NOMO-1 (cell line): ENCODE results near the gene ARHGAP40.
"Not testable (repeated sequence)": the region's sequence is repeated elsewhere in the genome, so short reads cannot be mapped to it uniquely, and the experiment has no call there.

Experiments used
- DNase-seq, 2 experiments: peaks; one replicate each; lab custom pipeline; 2025; ENCODE audit not compliant: unreplicated experiment in 2 of 2; lab: John Stamatoyannopoulos, UW

The ARHGAP40 gene

GRCh38 chr20:38586181-38586525, 15.5 kb upstream of the ARHGAP40 start:
- no peak for DNase-seq

- DNase-seq = no peak
These were observed 13.3 kb upstream of the ARHGAP40 start for GRCh38 chr20:38588303-38588702.

DNA sequence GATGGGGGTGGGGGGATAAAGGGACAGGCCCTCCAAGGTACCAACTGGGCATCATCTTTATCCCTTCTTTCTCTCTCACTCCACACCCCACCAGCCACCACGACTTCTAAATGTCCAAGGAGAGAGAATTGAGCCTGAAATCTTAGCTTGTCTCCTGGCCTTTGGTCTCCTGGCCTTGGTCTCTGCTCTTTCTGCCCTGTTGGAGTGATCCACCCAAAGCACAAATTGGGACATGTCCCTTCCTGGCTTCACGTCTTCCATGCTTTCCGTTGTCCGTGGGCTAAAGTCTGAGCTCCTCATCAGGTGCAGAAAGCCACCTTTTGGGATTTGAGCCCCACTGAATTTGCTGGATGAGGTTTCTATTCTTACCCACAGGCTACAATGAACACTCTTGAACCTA, 12.3 kb upstream of the ARHGAP40 start:
- no peak for DNase-seq

DNA sequence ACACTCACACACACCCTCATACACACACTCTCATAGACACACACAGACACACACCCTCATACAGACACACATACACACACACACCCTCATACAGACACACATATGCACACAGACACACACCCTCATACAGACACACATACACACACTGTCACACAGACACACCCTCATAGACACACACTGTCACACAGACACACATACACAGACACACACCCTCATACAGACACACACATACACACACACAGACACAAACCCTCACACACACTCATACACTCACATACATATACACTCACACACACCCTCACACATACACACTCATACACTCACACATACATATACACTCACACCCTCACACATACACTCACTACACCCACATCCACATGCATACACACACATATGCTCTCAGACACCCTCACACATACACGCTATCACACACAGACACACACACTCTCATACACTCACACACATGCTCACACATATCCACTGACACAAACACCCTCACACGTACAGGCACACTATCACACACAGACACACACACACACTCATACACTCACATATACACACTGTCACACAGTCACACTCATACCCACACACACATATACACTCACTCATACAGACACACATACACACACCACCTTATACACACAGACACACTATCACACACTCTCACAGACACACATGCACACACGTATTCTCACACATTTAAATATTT, 11.5 kb upstream of the ARHGAP40 start:
- no peak for DNase-seq

DNA sequence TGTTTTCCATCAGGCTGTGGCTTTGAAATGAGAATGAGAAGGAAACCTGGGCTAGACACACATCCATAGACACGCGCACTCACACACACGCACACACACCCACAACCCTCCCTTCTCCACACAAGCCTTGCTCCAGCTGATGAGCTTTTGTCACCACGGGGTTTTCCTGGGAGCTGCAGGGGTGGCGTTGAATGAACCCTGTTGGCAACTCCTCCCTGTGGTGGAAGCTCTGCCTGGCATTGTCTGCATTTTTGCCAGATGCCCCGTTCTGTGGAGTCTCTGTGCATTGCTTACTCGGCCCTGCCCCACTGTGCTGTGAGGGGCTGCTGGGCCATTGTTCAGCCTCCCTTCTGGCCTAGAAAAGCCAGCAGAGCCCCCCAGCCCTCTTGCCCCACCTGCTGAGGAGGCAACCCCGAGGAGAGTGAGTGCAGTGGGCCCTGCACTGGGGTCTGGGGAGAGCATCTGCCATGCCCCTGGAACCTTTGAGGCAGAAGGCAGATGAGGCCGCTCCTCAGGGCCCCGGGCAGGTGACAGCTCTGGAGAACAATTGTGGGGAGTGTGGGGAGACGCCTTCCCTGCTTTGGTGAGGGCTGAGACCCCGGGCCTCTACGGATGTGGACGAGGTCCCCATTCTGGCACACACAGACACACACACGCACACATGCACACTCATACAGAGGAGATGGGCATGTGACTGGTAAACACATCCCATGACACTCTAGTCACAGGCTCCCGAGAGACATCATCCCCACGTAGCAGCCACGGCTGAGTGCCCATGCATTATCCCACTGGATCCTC, 10.7 kb upstream of the ARHGAP40 start:
- no peak for DNase-seq

DNA sequence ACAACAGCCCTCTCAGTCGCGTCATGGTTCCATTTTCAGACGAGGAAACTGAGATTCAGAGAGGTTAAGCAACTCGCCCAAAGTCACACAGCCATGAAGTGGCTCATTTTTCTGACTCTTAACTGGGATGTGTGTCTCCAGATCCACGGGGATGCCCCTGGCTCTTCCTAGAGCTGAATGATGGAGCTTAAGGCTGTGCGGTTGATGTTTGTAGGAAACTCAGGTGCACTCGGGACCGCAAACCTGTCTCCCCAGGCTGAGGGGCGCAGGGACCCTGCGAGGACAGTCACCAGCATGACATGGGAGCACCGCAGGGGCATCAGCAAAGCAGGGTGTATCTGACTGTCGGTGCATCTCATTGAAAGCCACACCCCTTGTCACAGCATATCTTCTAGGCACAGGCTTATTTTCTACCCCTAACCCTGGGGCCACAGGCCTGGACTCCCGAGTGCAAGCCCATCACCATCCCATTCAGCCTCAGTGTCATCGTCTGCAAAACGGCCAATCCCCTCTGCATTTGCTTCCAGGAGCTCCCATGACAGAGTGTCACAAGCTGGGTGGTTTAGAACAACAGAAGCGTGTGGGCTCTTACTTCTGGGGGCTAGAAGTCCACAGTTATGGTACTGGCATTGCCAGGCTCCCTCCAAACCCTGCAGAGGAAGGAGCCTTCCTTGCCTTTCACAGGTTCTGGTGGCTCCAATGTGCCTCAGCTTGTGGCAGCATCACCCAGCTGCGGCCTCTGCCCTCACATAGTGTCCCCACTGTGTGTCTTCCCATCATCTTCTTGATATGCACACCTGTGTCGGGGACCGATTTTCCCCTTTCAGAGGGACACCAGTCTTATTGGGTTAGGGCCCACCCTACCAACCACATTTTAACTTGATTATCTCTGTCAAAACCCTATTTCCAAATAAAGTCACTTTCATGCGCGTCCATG, 9.9 kb upstream of the ARHGAP40 start:
- DNase-seq = no peak

DNA sequence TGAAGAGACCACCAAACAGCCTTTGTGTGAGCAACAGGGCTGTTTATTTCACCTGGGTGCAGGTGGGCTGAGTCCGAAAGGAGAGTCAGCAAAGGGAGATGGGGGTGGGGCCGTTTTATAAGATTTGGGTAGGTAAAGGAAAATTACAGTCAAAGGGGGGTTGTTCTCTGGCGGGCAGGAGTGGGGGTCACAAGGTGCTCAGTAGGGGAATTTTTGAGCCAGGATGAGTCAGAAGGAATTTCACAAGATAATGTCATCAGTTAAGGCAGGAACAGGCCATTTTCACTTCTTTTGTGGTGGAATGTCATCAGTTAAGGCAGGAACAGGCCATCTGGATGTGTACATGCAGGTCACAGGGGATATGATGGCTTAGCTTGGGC, 9.2 kb upstream of the ARHGAP40 start:
- DNase-seq = not testable (repeated sequence)

- DNase-seq = not testable (repeated sequence)
These were observed 7.3 kb upstream of the ARHGAP40 start for GRCh38 chr20:38594281-38594680.

GRCh38 chr20:38595886-38596285, 5.7 kb upstream of the ARHGAP40 start:
- DNase-seq = not testable (repeated sequence)

DNA sequence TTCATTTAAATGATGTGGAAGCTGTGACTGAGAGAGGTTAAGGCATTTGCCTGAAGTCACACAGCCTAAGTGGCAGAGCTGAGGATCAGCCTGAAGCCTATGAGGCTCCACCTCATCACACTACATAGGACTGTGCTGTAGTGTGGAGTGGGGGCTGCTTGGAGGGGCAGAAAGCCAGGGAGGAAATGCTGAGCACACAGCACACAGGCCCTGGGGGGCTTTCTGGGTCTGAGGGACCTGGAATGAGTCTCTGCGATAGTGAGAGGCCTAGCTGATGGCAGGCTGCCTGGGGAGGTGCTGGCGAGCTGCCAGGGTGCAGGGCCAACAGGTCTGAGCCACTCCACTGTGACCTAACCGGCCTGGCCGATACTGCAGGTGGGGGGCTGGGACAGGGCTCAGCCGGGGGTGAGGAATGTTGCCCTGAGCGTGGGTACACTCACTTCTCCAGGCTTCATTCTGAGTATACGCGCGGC, 2.2 kb upstream of the ARHGAP40 start:
- no peak for DNase-seq

- no peak for DNase-seq
These were observed 1.6 kb upstream of the ARHGAP40 start for GRCh38 chr20:38600057-38600456.

- no peak for DNase-seq
These were observed 574 bp downstream of the ARHGAP40 start for GRCh38 chr20:38602185-38602581.

- DNase-seq = no peak
These were observed 1.7 kb downstream of the ARHGAP40 start for GRCh38 chr20:38603286-38603685.

DNA sequence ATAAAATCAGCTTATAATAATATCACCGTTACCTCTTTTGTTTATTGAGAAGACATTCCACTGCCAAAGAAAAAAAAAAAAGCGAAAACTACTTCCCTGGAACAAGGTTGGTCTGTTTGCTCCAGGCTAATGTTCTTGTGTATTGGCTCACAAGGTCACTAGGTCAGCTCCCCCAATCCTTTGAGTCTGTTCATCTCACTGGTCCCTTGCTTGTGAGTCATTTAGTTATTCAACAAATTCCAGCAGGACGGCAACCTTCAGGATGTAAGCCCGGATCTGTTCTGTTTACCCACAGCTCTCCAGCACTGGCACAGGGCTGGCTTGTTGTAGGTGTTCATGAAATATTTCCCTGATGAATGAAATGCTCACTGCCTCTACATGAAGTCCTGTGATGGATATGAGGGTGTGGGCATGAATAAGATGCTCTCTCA, 3.3 kb downstream of the ARHGAP40 start:
- DNase-seq = no peak

DNA sequence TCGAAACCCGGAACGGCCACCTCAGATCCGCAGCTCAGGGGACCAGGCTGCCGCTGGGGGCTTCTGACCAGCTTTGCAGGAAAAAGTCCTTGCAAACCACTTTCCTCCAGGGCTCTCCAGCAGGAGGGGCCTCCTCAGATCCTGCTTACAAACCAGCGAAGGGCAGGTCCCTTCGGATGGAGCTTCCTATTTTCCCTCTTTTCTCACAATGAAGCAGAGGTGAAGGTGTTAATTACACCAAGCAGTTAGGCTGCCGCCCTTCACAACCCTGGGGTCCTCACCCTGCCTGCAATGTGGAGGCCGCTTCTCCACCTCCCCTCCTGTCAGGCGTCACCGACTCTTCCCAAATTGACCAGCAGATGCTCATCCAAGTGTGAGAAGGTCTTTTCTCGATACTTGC, 5.7 kb downstream of the ARHGAP40 start:
- DNase-seq = no peak

GRCh38 chr20:38608188-38608587, 6.6 kb downstream of the ARHGAP40 start:
- DNase-seq = no peak

DNA sequence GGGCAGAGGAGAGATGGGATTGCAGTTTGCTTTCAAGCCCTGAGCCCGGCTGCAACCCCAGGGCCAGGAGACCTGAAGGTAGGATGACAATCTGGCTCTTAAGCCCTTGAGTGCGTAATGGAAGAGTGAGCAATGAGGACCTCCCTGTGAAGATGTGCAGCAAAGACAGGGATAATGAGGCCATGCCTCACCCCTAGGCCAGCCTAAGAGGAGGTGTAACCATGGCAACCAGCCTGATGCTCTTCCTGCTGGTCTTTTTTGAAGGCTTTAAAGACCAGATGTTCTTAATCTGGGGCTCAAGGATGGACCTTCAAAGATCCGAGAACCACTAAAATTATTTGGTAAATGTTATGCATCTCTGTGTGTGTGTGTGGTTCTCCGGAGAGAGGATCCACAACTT, 8.2 kb downstream of the ARHGAP40 start:
- no peak for DNase-seq

DNA sequence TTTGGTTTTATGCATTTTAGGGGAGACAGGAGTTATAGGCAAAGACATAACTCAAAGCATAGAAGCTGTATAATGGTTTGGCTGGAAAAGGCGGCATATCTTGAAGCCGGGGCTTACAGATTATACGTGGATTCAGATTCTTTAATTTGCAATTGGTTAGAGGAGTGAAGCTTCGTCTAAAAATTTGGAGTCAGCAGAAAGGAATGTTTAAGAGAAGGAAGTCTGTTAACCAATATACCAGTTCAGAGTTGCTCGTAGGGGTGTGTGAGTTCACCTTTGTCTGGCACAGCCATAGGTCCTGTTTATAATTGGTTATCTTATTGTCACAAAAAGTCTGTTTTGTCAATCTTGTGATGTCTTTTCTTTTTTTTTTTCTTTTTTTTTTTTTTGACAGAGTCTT, 8.9 kb downstream of the ARHGAP40 start:
- DNase-seq = no peak

GRCh38 chr20:38612751-38613515, 11.3 kb downstream of the ARHGAP40 start:
- no peak for DNase-seq

GRCh38 chr20:38615283-38615682, 13.7 kb downstream of the ARHGAP40 start:
- no peak for DNase-seq
